ENCODE measurements around the gene MNS1.

MNS1 gene

DNA sequence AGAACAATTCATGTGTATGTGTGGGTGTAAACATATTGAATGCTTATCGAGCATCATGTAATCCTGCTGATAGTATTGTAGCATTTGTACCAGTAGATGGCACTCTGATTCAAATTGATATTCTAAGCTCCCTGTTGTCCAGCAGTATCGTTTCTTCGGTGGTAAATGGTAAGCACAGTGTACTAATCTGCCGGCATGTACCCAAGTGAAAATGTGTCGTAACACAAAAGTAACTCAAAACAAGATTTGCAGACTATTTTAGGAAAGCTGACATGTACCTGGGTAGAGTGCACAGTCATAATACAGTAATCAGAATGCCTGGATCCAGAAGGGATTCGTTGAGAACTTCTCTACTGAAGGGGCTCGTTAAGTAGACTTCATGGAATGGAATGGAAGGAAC is 31.7 kb upstream of the MNS1 start (continued):
- TF ChIP-seq ZNF596 (tag by site-specific recombination; IDR thresholded peaks at IDR 0.05) (no peak), ZBTB17 (tag by site-specific recombination; IDR thresholded peaks at IDR 0.05) (0 out of 2 replicates have a peak, but pooled peaks have one; percentile 11), OSR2 (tag by site-specific recombination; IDR thresholded peaks at IDR 0.05) (no peak), MEIS1 (CRISPR knock-in tag; IDR thresholded peaks at IDR 0.05; ENCODE audit: borderline replicate concordance) (no peak), ZNF549 (tag by site-specific recombination; IDR thresholded peaks at IDR 0.05) (no peak), ZNF311 (tag by site-specific recombination; IDR thresholded peaks at IDR 0.05; ENCODE audit: borderline replicate concordance) (no peak), ZNF660 (tag by site-specific recombination; IDR thresholded peaks at IDR 0.05) (0 out of 2 replicates have a peak, but pooled peaks have one; percentile 14), ZNF654 (tag by site-specific recombination; IDR thresholded peaks at IDR 0.05; ENCODE audit: low read depth) (peak; percentile 84), ZNF214 (tag by site-specific recombination; IDR thresholded peaks at IDR 0.05; ENCODE audit: borderline replicate concordance) (no peak), ZNF677 (tag by site-specific recombination; IDR thresholded peaks at IDR 0.05) (no peak), ZNF785 (tag by site-specific recombination; IDR thresholded peaks at IDR 0.05) (no peak), ZNF155 (tag by site-specific recombination; IDR thresholded peaks at IDR 0.05) (no peak), ZNF610 (tag by site-specific recombination; IDR thresholded peaks at IDR 0.05; ENCODE audit: borderline replicate concordance) (no peak)
- TF ChIP-seq, protein P1, sequence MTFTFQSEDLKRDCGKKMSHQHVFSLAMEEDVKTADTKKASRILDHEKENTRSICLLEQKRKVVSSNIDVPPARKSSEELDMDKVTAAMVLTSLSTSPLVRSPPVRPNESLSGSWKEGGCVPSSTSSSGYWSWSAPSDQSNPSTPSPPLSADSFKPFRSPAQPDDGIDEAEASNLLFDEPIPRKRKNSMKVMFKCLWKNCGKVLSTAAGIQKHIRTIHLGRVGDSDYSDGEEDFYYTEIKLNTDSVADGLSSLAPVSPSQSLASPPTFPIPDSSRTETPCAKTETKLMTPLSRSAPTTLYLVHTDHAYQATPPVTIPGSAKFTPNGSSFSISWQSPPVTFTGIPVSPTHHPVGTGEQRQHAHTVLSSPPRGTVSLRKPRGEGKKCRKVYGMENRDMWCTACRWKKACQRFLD (tag by site-specific recombination; IDR thresholded peaks at IDR 0.05) = no peak
- TF ChIP-seq, protein P2, sequence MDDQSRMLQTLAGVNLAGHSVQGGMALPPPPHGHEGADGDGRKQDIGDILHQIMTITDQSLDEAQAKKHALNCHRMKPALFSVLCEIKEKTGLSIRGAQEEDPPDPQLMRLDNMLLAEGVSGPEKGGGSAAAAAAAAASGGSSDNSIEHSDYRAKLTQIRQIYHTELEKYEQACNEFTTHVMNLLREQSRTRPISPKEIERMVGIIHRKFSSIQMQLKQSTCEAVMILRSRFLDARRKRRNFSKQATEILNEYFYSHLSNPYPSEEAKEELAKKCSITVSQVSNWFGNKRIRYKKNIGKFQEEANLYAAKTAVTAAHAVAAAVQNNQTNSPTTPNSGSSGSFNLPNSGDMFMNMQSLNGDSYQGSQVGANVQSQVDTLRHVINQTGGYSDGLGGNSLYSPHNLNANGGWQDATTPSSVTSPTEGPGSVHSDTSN (CRISPR knock-in tag; IDR thresholded peaks at IDR 0.05) = no peak

DNA sequence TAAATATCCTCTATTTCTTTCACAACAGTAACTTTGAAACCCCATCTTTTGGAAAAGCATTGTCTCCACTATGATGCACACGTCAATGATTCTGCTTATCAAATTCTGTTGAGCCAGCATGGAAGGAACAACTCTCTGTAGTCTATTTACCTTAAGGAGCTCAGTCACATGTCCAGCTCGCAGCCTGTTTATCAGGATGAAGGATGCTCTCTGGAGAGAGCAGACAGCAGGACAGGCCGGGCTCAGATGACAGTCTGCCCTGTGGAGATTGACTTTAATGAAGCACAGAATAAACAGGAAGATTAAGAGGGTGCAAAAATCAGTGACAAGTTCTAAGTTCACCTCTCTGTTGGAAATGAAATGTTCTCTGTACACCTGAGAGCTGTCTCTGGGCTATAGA is 30.6 kb upstream of the MNS1 start:
- no peak overlapping the region for H3K27ac ChIP-seq (ENCODE audit: extremely low read depth, low read depth, low read length)
- H3K4me3 ChIP-seq (ENCODE audit: low read depth, low read length) = no peak overlapping the region
- H3K36me3 ChIP-seq (ENCODE audit: control insufficient read depth in 2 of 2, insufficient read depth in 1 of 2, low read length in 2 of 2) = no peaks in the 10 kb centered on the region
- POLR2A ChIA-PET = no interaction called here
- CTCF ChIA-PET = interaction anchor here (0.7 kb wide), 1 partner anchor 113 kb away, joined by 3 read pairs; no protein-coding TSS in a partner anchor
- H3K9me3 ChIP-seq (ENCODE audit: control insufficient read depth, insufficient read depth, low read depth, low read length) = no peaks in the 10 kb centered on the region
- no peaks in the 10 kb centered on the region; the same call in 1 of the 2 replicates for H3K4me1 ChIP-seq (ENCODE audit: control insufficient read depth, insufficient read depth, low read length)
- TF ChIP-seq, protein P3, sequence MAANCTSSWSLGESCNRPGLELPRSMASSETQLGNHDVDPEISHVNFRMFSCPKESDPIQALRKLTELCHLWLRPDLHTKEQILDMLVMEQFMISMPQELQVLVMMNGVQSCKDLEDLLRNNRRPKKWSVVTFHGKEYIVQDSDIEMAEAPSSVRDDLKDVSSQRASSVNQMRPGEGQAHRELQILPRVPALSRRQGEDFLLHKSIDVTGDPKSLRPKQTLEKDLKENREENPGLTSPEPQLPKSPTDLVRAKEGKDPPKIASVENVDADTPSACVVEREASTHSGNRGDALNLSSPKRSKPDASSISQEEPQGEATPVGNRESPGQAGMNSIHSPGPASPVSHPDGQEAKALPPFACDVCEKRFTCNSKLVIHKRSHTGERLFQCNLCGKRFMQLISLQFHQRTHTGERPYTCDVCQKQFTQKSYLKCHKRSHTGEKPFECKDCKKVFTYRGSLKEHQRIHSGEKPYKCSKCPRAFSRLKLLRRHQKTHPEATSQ (tag by site-specific recombination; IDR thresholded peaks at IDR 0.05) = no peak
- TF ChIP-seq ZNF391 (tag by site-specific recombination; IDR thresholded peaks at IDR 0.05; ENCODE audit: borderline replicate concordance, low read depth) = no peak
- TF ChIP-seq, protein P4, sequence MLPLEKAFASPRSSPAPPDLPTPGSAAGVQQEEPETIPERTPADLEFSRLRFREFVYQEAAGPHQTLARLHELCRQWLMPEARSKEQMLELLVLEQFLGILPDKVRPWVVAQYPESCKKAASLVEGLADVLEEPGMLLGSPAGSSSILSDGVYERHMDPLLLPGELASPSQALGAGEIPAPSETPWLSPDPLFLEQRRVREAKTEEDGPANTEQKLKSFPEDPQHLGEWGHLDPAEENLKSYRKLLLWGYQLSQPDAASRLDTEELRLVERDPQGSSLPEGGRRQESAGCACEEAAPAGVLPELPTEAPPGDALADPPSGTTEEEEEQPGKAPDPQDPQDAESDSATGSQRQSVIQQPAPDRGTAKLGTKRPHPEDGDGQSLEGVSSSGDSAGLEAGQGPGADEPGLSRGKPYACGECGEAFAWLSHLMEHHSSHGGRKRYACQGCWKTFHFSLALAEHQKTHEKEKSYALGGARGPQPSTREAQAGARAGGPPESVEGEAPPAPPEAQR (tag by site-specific recombination; IDR thresholded peaks at IDR 0.05) = no peak
- TF ChIP-seq ZNF350 (tag by site-specific recombination; IDR thresholded peaks at IDR 0.05) = no peak
- no peak for TF ChIP-seq MZF1 (tag by site-specific recombination; IDR thresholded peaks at IDR 0.05; ENCODE audit: borderline replicate concordance)
- no peak for TF ChIP-seq ZNF747 (tag by site-specific recombination; IDR thresholded peaks at IDR 0.05)
- no peak for TF ChIP-seq ZNF23 (tag by site-specific recombination; IDR thresholded peaks at IDR 0.05; ENCODE audit: borderline replicate concordance)
- no peak for TF ChIP-seq ZNF621 (tag by site-specific recombination; IDR thresholded peaks at IDR 0.05)
- TF ChIP-seq, protein P5, sequence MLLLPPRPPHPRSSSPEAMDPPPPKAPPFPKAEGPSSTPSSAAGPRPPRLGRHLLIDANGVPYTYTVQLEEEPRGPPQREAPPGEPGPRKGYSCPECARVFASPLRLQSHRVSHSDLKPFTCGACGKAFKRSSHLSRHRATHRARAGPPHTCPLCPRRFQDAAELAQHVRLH (tag by site-specific recombination; IDR thresholded peaks at IDR 0.05) = no peak
- TF ChIP-seq ZNF112 (tag by site-specific recombination; IDR thresholded peaks at IDR 0.05) = no peak
- TF ChIP-seq ZNF423 (tag by site-specific recombination; IDR thresholded peaks at IDR 0.05) = no peak
- TF ChIP-seq, protein P6, sequence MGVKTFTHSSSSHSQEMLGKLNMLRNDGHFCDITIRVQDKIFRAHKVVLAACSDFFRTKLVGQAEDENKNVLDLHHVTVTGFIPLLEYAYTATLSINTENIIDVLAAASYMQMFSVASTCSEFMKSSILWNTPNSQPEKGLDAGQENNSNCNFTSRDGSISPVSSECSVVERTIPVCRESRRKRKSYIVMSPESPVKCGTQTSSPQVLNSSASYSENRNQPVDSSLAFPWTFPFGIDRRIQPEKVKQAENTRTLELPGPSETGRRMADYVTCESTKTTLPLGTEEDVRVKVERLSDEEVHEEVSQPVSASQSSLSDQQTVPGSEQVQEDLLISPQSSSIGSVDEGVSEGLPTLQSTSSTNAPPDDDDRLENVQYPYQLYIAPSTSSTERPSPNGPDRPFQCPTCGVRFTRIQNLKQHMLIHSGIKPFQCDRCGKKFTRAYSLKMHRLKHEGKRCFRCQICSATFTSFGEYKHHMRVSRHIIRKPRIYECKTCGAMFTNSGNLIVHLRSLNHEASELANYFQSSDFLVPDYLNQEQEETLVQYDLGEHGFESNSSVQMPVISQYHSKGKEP (tag by site-specific recombination; IDR thresholded peaks at IDR 0.05) = no peak
- no peak for TF ChIP-seq ZNF549 (tag by site-specific recombination; IDR thresholded peaks at IDR 0.05)
- no peak for TF ChIP-seq ZSCAN16 (tag by site-specific recombination; IDR thresholded peaks at IDR 0.05)
- TF ChIP-seq BCL11A (tag by site-specific recombination; IDR thresholded peaks at IDR 0.05; ENCODE audit: low read depth) = no peak
- no peak for TF ChIP-seq ZNF768 (tag by site-specific recombination; IDR thresholded peaks at IDR 0.05)
- TF ChIP-seq ZXDB (tag by site-specific recombination; IDR thresholded peaks at IDR 0.05) = no peak

Data from HEK293 (cell line).